ENCODE data around the gene OXSR1.

- TF ChIP-seq EGR1 (IDR thresholded peaks at IDR 0.05; ENCODE audit: low read depth in 2 of 2): no peak
- no peak for TF ChIP-seq SP1 (IDR thresholded peaks at IDR 0.05)
- TF ChIP-seq RAD21 (IDR thresholded peaks at IDR 0.05): no peak
- TF ChIP-seq, protein P1, sequence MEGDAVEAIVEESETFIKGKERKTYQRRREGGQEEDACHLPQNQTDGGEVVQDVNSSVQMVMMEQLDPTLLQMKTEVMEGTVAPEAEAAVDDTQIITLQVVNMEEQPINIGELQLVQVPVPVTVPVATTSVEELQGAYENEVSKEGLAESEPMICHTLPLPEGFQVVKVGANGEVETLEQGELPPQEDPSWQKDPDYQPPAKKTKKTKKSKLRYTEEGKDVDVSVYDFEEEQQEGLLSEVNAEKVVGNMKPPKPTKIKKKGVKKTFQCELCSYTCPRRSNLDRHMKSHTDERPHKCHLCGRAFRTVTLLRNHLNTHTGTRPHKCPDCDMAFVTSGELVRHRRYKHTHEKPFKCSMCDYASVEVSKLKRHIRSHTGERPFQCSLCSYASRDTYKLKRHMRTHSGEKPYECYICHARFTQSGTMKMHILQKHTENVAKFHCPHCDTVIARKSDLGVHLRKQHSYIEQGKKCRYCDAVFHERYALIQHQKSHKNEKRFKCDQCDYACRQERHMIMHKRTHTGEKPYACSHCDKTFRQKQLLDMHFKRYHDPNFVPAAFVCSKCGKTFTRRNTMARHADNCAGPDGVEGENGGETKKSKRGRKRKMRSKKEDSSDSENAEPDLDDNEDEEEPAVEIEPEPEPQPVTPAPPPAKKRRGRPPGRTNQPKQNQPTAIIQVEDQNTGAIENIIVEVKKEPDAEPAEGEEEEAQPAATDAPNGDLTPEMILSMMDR (IDR thresholded peaks at IDR 0.05; ENCODE audit: low read depth, low read length, missing input control): no peak
- TF ChIP-seq REST (IDR thresholded peaks at IDR 0.05): no peak
- no peak for TF ChIP-seq TAF1 (conservative IDR thresholded peaks at IDR 0.05)
- TF ChIP-seq HNF4G (IDR thresholded peaks at IDR 0.05): no peak
These were observed 111.7 kb downstream of the OXSR1 start for GRCh38 chr3:38276917-38277630.

Measured in liver (tissue), 3 donors.